ENCODE measurements around the gene ILDR2. TPM values are rescaled to one million over a fixed set of nuclear protein-coding genes. Genes with fewer than 3 reads are reported as not detected.

Gene ILDR2, protein sequence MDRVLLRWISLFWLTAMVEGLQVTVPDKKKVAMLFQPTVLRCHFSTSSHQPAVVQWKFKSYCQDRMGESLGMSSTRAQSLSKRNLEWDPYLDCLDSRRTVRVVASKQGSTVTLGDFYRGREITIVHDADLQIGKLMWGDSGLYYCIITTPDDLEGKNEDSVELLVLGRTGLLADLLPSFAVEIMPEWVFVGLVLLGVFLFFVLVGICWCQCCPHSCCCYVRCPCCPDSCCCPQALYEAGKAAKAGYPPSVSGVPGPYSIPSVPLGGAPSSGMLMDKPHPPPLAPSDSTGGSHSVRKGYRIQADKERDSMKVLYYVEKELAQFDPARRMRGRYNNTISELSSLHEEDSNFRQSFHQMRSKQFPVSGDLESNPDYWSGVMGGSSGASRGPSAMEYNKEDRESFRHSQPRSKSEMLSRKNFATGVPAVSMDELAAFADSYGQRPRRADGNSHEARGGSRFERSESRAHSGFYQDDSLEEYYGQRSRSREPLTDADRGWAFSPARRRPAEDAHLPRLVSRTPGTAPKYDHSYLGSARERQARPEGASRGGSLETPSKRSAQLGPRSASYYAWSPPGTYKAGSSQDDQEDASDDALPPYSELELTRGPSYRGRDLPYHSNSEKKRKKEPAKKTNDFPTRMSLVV
- 1 to 10 TPM in 1 of 2 donors, under 1 TPM in 1; 0.85 to 1.3 TPM for total RNA-seq
- long read RNA-seq, result 0 reads

DNA sequence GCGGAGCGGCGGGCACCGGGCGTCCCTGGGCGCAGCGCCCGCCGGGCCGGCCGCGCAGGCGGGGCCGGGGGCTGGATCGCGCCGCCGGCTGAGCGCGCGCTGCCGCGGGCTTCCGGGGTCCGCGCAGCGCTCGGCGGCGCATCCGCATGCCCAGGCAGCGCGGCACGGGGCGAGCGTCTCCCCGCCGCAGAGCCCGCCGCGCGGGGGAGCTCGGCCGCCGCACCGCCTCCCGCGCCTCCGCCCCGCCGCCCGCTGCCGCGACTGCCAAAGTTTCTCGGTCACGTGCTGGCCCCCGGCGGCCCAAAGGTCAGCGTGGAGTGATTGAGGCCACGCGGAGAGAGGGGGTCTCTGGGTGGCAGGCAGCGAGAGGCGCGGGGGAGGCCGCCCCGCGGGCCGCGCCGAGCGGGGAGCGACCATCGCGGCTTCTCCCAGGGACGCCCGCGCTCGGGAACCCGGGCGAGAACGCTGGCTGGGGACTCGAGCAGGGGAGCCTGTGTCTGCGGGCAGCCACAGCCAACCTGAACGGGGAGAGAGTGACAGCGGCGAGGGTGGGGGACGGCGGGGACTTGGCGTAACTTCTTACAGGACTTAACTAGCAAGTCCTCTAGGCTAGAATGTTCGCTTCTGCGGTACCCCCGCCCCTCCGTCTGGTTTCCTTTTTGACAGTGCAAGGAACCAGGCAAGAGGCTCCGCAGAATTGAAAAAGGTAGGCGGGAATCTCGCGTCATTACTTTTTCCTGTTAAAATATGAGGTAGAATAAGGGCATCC is at the start of gene ILDR2:
Gene ILDR2, minus strand, starts transcription at position 180 of the 769 bp plus-strand sequence. CDS start 272 bp downstream, outside the sequence.
- peak; percentile 89 for ATAC-seq
- intact Hi-C loops (cut with DNase I, micrococcal nuclease), result no loop called here
- DNase-seq, result peak; percentile 38 to 52

DNA sequence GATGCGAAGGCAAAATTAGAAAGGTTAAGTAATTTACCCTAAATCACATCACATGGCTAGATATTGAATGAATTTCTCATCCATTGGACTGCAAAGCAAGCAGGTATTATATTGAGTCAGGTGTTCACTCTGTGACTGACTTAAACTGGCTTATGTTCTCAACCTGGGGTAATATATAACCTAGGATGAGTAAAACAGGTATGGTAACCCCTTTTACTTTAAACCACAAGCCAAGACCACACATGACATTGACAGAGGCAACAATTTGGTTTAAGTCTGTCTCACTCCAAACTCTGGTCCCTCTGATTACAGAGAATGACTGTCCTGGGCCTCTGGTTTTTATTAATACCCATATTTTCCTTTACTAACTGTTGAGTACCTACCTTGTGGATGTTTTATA is 47.0 kb upstream of the ILDR2 start:
- DNase-seq, result no peak
- intact Hi-C loops (cut with DNase I, micrococcal nuclease), result no loop called here
- no peak for ATAC-seq

DNA sequence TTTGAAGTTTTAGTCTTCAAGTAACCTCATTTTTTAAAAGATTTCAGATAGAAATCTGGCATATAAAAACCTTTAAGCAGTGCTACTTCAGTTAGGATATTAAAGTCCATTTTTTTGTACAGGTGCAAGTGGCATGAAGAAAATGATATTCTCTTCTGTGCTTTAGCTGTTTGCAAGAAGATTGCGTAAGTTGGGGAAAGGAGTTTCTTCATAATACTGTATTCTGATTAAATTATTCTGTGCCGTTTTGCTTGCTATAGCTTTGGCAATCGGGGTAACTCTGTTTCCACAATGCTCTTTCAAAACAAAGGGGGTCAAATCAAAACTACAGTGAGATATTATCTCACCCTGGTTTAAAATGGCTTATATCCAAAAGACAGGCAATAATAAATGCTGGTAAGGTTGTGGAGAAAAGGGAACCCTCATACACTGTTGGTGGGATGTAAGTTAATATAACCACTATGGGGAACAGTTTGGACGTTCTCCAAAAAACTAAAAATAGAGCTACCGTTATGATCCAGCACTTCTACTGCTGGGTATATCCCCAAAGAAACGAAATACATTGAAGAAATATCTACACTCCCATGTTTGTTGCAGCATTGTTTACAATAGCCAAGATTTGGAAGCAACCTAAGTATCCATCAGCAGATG is 40.9 kb upstream of the ILDR2 start:
- DNase-seq (no peak), ATAC-seq (no peak)
- intact Hi-C loops (cut with DNase I, micrococcal nuclease), result no loop called here

DNA sequence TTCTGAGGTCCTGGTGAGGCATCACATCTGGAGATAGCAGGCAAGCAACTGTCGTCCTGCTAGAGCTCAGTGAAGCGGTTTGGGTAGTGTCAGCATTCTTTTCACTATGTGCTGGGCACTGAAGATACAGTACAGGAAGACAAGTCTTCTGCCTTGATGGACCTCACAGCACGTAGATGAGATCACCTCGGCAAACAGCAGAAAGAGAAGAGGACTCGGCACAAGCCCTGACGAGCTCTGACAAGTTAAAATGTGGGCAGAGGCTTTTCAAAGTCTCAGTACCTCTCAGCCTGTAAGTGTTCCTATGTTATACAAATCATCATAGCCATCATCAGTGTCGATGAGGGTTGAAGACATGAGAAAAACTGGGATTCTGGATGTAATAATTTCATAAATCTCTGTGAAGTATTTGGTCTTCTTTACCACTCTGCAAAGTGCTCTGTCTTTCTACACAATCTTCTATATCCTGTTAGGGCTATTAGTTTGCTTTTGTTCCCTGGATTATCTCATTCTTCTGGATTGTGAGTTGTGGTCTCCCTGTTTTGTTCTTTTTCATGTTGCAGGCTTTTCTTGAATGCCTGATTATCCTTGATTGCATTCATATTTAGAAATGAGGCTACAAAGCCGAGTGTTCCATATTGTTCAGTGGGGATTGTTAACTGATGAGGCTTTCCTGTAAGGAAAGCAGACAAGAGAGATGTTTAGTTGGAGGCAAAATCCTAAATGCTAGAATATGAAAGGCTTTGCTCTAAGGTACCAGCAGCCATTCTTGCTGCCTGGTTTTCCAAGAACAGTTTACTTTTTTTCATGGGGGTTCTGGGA is 38.0 kb upstream of the ILDR2 start:
- intact Hi-C loops (cut with DNase I, micrococcal nuclease), result no loop called here
- DNase-seq (no peak), ATAC-seq (no peak)

DNA sequence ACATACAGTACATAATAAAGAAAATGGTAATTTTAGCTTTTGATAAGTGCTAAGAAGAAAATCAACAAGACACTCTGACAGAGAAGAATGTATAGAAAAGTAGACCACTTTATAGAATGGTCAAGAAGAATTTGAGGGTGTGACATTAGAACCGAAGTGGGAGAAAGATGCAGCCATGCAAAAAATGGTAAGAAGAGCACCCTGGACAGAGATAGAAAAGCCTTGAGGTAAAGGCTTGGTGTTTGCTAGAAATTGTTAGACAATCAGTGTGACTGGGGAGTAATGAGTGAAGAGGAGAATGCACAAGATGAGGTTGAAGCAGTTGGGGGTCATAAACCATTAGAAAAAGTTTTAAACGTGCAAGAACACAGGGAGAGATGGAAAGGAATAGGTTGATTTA is 37.2 kb upstream of the ILDR2 start:
- intact Hi-C loops (cut with DNase I, micrococcal nuclease), result no loop called here
- DNase-seq (no peak), ATAC-seq (no peak)

DNA sequence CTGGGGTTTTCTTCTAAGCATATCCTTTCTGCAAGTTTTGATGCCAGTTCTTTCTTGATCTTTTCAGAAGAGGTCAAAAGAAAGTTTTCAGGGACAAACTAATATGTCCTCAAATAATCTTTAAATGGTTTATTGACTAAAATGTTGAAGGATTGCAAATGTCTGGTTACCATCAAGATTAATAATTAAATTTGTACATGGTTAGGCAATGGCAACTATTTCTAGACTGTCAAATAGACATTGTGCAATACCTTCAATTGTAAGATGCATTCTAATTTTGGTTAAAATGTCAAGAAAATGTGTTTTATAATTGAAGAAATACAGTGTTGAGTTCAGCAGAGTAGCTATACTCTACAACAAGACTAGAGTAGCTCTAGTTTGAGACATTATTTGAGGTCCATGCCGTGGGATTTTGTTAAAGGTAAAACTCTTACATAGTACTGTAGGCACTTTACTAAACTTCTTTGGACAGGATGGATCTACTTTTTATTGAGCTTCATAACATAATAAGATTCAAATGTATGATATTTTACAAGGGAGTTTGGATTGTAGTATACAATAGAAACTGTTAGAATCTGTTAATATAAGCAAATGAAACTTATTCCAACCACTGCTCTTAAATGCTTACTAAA is 36.3 kb upstream of the ILDR2 start:
- intact Hi-C loops (cut with DNase I, micrococcal nuclease), result no loop called here
- DNase-seq (no peak), ATAC-seq (no peak)

DNA sequence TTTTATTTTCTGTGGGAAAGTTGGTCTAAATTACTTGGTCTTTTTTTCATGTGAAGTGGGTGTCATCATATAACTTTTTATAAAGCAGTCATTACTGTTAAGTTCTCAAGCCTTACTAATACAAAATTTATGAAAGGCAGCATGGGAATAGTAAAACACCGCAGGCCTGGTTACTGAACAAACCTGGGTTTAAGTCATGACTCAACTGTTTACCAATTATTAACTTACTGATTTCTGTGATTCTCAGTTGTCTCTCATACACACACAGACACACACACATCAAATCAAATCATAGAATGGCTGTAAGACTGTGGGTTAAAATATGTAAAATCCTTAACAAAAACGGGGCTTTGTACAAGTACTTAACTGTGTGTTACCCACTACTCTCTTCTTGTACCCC is 28.4 kb upstream of the ILDR2 start:
- DNase-seq (no peak), ATAC-seq (no peak)
- intact Hi-C loops (cut with DNase I, micrococcal nuclease), result no loop called here

DNA sequence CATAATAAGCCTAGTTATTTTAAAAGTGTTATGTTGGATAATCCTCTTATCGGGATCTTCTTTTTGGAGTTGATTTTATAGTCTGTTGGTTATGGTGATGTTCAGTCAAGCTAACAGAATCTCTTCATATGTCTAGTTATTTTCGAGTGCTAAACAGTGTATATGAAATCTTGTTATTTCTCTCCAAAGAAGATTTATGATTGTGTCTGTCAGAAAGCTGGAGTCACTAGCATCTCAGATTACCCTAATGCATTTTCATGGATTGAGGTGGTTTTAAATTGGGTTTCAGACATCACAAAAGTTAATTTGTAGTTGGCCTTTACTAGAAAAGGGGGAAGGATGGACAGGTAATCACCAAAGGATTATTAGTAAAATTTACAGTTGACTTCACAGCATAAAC is 27.0 kb upstream of the ILDR2 start:
- no peak for ATAC-seq
- intact Hi-C loops (cut with DNase I, micrococcal nuclease), result no loop called here

DNA sequence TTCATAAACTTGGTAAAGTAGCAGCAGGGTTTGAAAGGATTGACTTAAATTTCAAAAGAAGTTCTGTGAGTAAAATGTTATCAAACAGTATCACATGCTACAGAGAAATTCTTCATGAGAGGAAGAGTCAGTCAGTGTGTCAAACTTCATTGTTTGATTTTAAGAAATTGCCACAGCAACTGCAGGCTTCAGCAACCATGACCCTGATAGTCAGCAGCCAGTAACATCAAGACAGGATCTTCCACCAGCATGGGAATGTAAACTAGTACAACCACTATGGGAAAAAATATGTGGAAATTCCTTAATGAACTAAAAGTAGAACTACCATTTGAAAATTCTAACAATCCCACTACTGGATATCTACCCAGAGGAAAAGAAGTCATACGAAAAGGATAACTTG is 25.2 kb upstream of the ILDR2 start:
- intact Hi-C loops (cut with DNase I, micrococcal nuclease), result no loop called here
- ATAC-seq (no peak), DNase-seq (no peak)

More for the DNA sequence above, 27.0 kb upstream of the ILDR2 start:
- DNase-seq, result no peak

DNA sequence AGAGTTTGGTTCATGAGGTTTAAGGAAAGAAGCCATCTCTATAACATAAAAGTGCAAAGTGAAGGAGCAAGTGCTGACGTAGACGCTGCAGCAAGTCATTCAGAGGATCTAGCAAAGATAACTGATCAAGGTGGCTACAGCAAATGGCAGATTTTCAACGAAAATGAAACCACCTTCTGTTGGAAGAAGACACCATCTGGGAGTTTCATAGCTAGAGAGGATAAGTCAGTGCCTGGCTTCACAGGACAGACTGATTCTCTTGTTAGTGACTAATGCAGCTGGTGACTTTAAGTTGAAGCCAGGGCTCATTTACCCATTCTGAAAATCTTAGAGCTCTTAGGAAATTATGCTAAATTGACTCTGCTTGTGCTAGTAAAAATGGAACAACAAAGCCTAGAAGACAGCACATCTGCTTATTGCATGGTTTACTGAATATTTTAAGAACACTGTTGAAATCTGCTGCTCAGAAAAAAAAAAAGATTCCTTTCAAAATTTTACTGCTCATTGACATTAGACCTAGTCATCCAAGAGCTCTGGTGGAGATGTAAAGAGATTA is 24.2 kb upstream of the ILDR2 start:
- DNase-seq (no peak), ATAC-seq (no peak)
- intact Hi-C loops (cut with DNase I, micrococcal nuclease), result no loop called here

DNA sequence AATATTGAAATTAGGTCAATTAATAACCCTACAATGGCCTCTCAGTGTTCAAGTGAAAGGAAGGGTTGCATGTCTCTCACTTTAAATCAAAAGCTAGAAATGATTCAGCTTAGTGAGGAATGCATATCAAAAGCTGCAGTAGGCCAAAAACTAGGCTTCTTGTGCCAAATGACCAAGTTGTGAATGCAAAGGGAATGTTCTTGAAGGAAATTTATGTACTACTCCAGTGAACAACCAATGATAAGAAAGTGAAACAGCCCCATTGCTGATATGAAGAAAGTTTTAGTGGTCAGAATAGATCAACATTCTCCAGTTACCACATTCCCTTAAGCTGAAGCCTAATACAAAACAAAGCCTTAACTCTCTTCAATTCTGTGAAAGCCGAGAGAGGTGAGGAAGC is 23.7 kb upstream of the ILDR2 start:
- no peak for DNase-seq
- intact Hi-C loops (cut with DNase I, micrococcal nuclease), result no loop called here
- no peak for ATAC-seq

DNA sequence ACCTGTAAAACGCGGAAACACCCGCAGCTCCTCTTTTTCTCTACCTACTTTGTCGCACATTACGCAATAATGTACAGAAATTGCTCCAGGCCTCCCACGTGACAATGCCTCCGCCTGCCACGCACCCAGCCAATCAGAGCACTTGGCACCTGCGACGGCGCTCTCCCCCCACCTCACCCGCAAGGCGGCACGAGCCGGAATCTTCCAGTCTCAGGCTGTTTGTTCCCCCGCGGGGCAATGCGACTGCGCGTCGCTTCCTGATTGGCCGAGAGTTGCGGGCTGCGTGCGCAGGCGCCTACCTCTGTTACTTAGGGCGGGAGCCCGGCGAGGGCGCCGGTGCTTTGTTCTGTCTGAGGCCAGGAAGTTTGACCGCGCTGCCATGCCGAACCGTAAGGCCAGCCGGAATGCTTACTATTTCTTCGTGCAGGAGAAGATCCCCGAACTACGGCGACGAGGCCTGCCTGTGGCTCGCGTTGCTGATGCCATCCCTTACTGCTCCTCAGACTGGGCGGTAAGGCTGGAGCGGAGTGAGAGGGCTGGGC is 13.7 kb upstream of the ILDR2 start, which contains the start of gene MAEL:
Gene MAEL, plus strand, starts transcription at position 307 of the 542 bp plus-strand sequence. Its CDS starts 73 bp downstream, at position 380.
- DNase-seq, result no peak
- intact Hi-C loops (cut with DNase I, micrococcal nuclease), result no loop called here
- ATAC-seq, result no peak

DNA sequence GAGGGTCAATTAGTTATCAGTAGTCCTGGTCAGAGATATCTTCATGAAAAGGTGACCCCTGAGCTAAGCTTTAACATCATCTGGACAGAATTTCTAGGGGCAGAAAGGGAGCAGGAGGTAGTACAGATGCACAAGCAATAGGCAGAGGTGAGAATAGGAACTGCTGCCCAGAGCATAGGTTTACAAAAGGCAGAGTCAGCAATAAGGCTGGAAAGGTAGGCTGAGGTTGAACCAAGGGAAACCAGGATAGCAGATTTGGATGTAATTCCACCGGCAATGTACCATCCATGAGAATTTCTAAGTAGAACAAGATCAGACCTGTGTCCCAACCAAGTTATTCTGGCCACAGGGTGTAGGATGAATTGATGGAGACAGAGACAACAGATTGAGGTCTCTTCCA is 6.2 kb upstream of the ILDR2 start:
- ATAC-seq, result no peak
- no peak for DNase-seq
- intact Hi-C loops (cut with DNase I, micrococcal nuclease), result no loop called here

DNA sequence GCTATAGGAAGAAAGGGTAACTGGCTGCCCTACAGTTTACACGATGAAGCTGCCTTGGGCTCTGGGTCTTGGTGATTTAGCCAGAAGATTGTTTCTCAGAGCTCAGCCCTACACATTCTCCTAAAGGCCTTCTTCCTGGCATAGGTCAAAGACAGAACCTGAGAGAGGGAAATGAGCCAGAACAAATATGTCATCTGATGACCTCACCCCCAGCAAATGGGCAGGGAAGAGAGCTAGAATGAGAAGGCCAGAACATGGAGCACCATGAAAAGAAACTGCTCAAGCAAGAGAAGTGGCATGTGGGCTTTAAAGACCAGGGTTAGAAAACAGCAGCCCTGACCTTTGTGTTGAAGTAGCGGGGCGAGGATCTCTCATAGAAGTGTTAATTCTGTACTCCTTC is 5.5 kb upstream of the ILDR2 start:
- no peak for ATAC-seq
- intact Hi-C loops (cut with DNase I, micrococcal nuclease), result no loop called here
- no peak for DNase-seq

DNA sequence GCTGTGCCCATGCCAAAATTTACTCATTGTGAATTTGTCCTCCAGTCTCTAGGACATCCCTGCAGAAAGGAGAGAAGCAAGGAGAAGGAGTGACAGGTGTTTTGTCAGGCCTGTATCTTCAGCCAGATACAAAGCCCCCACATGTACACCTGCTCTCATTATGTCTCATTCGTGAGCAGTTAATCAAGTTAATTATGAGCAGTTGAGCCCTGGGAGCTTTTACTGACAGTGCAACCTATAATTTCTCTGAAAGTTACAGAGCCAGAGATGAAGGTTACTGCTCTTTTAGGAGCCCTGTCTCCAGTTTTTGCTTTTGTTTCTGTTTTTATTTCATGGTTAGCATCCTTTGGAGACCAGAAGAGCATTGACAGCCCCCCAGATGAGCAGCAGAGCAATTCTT is 5.0 kb upstream of the ILDR2 start:
- intact Hi-C loops (cut with DNase I, micrococcal nuclease), result no loop called here
- ATAC-seq, result no peak
- DNase-seq, result no peak

DNA sequence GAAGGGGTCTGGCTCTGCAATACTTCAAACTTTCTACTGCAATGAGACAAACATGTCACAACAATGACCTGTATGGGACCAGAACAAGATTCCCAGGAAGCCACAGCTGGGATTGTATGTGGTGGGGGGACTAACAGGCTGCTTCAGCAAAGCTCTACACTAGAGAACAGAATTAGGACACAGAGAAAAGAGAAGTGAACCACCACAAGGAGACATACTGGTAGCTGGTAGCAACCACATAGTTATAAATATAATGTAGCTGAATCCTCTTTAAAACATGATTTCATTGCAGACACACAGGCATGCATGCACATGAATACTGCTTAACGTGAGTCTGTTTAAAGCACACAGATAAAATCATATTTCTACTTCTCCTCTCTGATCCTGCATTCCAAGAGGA is 3.5 kb upstream of the ILDR2 start:
- ATAC-seq, result no peak
- DNase-seq, result no peak

DNA sequence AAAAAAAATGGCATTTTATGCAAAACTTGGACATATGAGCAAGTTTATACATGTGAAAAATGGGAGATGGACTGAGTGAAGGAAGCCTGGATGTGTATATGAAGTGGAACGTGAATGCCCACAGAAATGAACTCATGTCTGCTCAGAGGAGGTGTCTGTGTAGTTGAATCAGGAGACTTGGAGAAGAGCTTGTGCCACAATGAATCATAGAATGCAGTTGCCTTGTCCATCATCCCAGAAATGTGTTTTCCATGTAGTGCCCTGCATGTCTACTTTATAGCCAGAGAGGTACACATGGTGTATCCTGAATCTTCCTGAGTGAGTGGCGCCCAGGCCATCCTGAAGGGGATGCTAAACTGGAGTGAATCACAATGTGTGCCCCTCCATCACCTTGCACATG is 2.6 kb upstream of the ILDR2 start:
- intact Hi-C loops (cut with DNase I, micrococcal nuclease), result no loop called here
- DNase-seq (no peak), ATAC-seq (no peak)

More for the DNA sequence above, 3.5 kb upstream of the ILDR2 start:
- intact Hi-C loops (cut with DNase I, micrococcal nuclease), result no loop called here

Data from left colon (tissue), 2 donors.